IPS-20b (cell line): Measurements from ENCODE around the gene EGLN3.
"Not testable (repeated sequence)": the region's sequence is repeated elsewhere in the genome, so short reads cannot be mapped to it uniquely, and the experiment has no call there.

Experiments
- H3K27ac ChIP-seq: one replicate; pipeline ENCODE4 v1.5.1; 2013; ENCODE audit warnings: low read length
- H3K27me3 ChIP-seq: 2 replicates; pipeline ENCODE4 v1.6.1; 2013; ENCODE audit warnings: mild to moderate bottlenecking, low read length, inconsistent platforms; ENCODE audit not compliant: insufficient read depth
- H3K36me3 ChIP-seq: 2 replicates; pipeline ENCODE4 v1.6.1; 2013; ENCODE audit warnings: low read depth, mild to moderate bottlenecking, inconsistent platforms, low read length, moderate library complexity; ENCODE audit not compliant: insufficient read depth
- H3K4me1 ChIP-seq: 2 replicates; pipeline ENCODE4 v1.6.1; 2013; ENCODE audit warnings: mild to moderate bottlenecking, control low read depth, inconsistent platforms, low read length, moderate library complexity; ENCODE audit not compliant: insufficient read depth
- H3K4me3 ChIP-seq: 2 replicates; pipeline ENCODE4 v1.5.1; 2013; ENCODE audit warnings: mild to moderate bottlenecking, low read length, inconsistent platforms
- H3K9ac ChIP-seq: 2 replicates; pipeline ENCODE4 v1.6.1; 2013; ENCODE audit warnings: low read depth, mild to moderate bottlenecking, inconsistent platforms, low read length, moderate library complexity
- H3K9me3 ChIP-seq: 2 replicates; pipeline ENCODE4 v1.6.1; 2013; ENCODE audit warnings: mild to moderate bottlenecking, low read depth, low read length, inconsistent platforms; ENCODE audit not compliant: insufficient read depth

EGLN3 gene

GRCh38 chr14:33979613-33980276 is 28.9 kb upstream of the EGLN3 start:
- H3K27ac ChIP-seq = no peak overlapping the region
- H3K4me1 ChIP-seq = no peaks in the 10 kb centered on the region
- no peak overlapping the region for H3K4me3 ChIP-seq
- H3K9me3 ChIP-seq = no peaks in the 10 kb centered on the region
- H3K36me3 ChIP-seq = no peaks in the 10 kb centered on the region
- no peaks in the 10 kb centered on the region for H3K27me3 ChIP-seq
- H3K9ac ChIP-seq = no peak overlapping the region

GRCh38 chr14:33978892-33979612 is 28.2 kb upstream of the EGLN3 start:
- Histone ChIP-seq H3K4me1 (no peaks in the 10 kb centered on the region), H3K27me3 (no peaks in the 10 kb centered on the region), H3K9ac (no peak overlapping the region), H3K9me3 (no peaks in the 10 kb centered on the region), H3K27ac (no peak overlapping the region), H3K36me3 (no peaks in the 10 kb centered on the region), H3K4me3 (no peak overlapping the region)

DNA sequence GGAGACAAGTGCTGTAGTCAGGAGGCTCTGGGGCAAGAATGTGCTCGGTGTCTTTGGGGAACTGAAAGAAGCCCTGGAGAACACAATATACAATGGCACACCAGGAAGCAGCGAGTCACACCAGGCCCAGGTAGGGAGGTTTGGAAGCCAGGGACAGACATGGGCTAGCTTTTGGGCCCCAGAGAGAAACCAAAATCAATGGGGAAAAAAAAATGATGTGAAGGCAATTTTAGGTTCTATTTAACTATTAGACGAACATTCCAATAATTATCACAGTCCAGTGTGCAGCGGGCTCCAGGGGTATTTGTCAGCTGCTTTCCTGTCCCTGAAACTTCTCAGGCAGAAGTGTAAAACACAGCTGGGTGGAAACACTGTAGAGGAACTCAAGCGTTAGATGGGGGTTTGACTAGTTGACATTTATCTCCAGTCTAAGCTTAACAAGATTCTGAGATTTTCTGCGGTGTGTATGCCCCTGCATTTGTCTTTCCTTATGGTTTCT is 21.8 kb upstream of the EGLN3 start:
- no peak overlapping the region for H3K27ac ChIP-seq
- H3K27me3 ChIP-seq = no peaks in the 10 kb centered on the region

GRCh38 chr14:33969846-33970245 is 19.0 kb upstream of the EGLN3 start:
- not testable (repeated sequence) for H3K9ac ChIP-seq, H3K4me3 ChIP-seq, H3K4me1 ChIP-seq, H3K27me3 ChIP-seq, H3K36me3 ChIP-seq, H3K9me3 ChIP-seq, H3K27ac ChIP-seq

More for the DNA sequence above, 21.8 kb upstream of the EGLN3 start:
- H3K4me1 ChIP-seq = no peaks in the 10 kb centered on the region
- H3K9ac ChIP-seq = no peak overlapping the region
- H3K36me3 ChIP-seq = no peaks in the 10 kb centered on the region
- no peak overlapping the region for H3K4me3 ChIP-seq
- H3K9me3 ChIP-seq = no peaks in the 10 kb centered on the region

GRCh38 chr14:33968722-33969121 is 17.8 kb upstream of the EGLN3 start:
- Histone ChIP-seq H3K27ac (no peak overlapping the region), H3K4me1 (peaks cover 8% of the 10 kb centered on the region; the same call in 1 of the 2 replicates), H3K9ac (no peak overlapping the region), H3K9me3 (no peaks in the 10 kb centered on the region), H3K36me3 (no peaks in the 10 kb centered on the region), H3K4me3 (no peak overlapping the region), H3K27me3 (no peaks in the 10 kb centered on the region)

- no peaks in the 10 kb centered on the region for H3K9me3 ChIP-seq
- no peaks in the 10 kb centered on the region for H3K27me3 ChIP-seq
- H3K4me3 ChIP-seq = no peak overlapping the region
- H3K9ac ChIP-seq = no peak overlapping the region
- no peak overlapping the region for H3K27ac ChIP-seq
- no peaks in the 10 kb centered on the region for H3K36me3 ChIP-seq
- peaks cover 8% of the 10 kb centered on the region; the same call in 1 of the 2 replicates for H3K4me1 ChIP-seq
Measured at GRCh38 chr14:33967138-33967537, 16.3 kb upstream of the EGLN3 start.

DNA sequence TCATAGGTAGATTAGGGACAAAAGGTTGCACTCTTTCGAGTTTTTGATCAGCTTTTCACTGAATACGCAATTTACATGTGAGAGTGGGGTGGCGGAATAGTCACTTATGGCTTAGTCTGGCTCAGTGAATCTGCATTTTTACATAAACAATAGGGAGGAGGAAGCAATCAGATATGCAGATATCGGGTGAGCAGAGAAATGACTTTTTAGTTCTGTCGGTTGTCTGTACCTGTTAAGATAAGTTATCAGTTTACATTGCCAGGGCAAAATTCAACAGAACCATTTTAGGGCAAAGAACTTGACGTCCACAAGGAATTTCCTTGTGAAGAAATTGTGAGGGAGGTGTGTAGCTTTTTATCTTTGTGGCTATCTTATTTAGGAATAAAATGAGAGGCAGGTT is 15.4 kb upstream of the EGLN3 start:
- peaks cover 8% of the 10 kb centered on the region; the same call in 1 of the 2 replicates for H3K4me1 ChIP-seq
- H3K4me3 ChIP-seq = no peak overlapping the region
- no peaks in the 10 kb centered on the region for H3K9me3 ChIP-seq
- H3K27me3 ChIP-seq = no peaks in the 10 kb centered on the region
- no peak overlapping the region for H3K9ac ChIP-seq
- H3K27ac ChIP-seq = no peak overlapping the region
- H3K36me3 ChIP-seq = no peaks in the 10 kb centered on the region

GRCh38 chr14:33964599-33965317 is 13.9 kb upstream of the EGLN3 start:
- no peaks in the 10 kb centered on the region for H3K27me3 ChIP-seq

DNA sequence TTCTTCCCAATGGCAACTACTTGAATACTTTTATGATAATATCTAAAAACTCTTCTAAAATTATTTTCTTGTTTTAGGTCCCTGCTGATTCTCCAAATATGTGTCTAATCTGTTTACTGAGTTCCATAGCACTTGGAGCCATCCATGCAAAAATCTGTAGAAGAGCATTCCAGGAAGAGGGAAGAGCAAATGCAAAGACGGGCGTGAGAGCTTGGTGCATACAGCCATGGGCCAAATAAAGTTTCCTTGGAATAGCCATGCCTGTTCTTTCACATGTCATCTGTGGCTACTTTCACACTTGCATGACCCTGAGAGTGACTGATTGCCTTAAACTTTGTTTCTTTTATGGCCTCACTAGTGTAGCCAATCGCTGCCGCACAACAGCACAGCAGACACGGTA is 13.0 kb upstream of the EGLN3 start:
- no peaks in the 10 kb centered on the region for H3K36me3 ChIP-seq
- no peaks in the 10 kb centered on the region for H3K27me3 ChIP-seq
- H3K27ac ChIP-seq = no peak overlapping the region
- H3K9ac ChIP-seq = no peak overlapping the region
- peaks cover 8% of the 10 kb centered on the region; the same call in 1 of the 2 replicates for H3K4me1 ChIP-seq
- no peaks in the 10 kb centered on the region for H3K9me3 ChIP-seq
- no peak overlapping the region for H3K4me3 ChIP-seq

More at GRCh38 chr14:33964599-33965317, 13.9 kb upstream of the EGLN3 start:
- Histone ChIP-seq H3K4me3 (no peak overlapping the region), H3K27ac (no peak overlapping the region), H3K4me1 (peaks cover 8% of the 10 kb centered on the region; the same call in 1 of the 2 replicates), H3K9ac (no peak overlapping the region), H3K9me3 (no peaks in the 10 kb centered on the region), H3K36me3 (no peaks in the 10 kb centered on the region)

DNA sequence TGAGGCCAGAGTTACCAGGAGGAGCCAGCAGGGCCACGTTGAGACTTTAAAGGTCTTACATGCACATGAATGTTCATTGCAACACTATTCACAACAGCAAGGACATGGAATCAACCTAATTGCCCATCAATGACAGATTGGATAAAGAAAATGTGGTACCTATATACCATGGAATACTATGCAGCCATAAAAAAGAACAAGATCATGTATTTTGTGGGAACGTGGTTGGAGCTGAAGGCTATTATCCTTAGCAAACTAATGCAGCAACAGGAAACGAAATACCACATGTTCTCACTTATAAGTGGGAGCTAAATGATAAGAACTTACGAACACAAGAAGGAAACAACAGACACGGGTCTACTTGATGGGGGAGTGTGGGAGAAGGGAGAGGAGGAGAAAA is 11.6 kb upstream of the EGLN3 start:
- not testable (repeated sequence) for H3K27ac ChIP-seq

DNA sequence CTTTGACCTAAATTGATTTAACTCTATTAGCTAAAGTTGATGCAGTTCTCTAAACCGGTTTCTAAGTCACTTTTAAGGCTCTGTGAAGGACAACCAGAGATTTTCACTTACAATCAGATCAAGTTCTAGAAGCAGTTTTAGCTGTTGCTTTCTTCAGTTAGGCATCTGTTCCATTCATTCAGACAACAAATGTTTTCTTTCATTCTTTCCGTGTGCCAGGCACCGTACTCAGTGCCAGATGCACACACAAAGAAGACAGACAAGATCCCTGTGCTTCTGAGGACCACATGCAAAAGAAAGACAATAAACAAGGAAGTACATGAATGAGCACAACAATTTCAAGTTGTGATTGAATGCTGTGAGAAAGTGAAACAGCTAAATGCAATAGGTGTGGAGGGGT is 11.1 kb upstream of the EGLN3 start:
- Histone ChIP-seq H3K9ac (no peak overlapping the region), H3K4me1 (peaks cover 8% of the 10 kb centered on the region; the same call in 1 of the 2 replicates), H3K4me3 (no peak overlapping the region), H3K27me3 (no peaks in the 10 kb centered on the region), H3K27ac (no peak overlapping the region), H3K36me3 (no peaks in the 10 kb centered on the region), H3K9me3 (no peaks in the 10 kb centered on the region)

More for the DNA sequence above, 11.6 kb upstream of the EGLN3 start:
- H3K27me3 ChIP-seq, H3K4me1 ChIP-seq, H3K9ac ChIP-seq, H3K36me3 ChIP-seq, H3K4me3 ChIP-seq, H3K9me3 ChIP-seq: not testable (repeated sequence)
